ENCODE measurements around the gene RPL7A. TPM values are rescaled to one million over a fixed set of nuclear protein-coding genes. Genes with fewer than 3 reads are reported as not detected.
"Not testable (repeated sequence)": the region's sequence is repeated elsewhere in the genome, so short reads cannot be mapped to it uniquely, and the experiment has no call there.

Gene RPL7A
- 2,342 TPM for total RNA-seq

DNA sequence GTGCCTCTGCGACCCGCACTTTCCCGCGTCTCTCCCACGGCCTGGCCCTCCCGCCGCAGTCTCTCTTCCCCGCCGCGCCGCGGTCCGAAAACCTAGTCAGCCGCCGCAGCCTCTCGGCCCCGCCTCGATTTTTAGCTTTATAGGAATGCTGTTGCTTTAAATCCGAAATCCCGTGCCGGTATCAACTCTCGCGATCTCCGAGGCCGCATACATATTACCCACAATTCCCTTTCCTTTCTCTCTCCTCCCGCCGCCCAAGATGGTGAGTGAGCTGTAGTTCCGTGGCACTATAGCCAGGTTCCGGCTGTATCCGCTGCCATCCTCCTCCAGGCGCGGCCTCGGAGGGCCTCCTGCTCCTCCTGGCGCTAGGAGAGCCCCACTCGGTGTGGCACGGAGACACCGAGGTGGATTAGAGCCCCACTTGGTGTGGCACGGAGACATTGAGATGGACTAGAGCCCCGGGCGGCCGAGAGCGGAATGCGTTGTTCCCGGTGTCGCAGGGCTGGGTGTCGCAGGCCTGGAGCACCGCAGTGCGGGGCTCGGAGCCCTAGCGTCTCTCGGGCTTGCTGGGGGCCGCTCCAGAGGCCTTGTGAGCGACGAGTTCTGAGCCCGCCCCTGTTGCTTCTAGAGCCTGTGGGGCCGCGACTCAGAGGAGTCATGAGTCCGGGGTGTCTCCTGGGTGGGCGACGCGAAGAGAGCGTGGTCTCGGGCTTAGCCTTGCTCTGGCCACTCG is at the start of gene RPL7A, which contains the start of gene MED22:
Gene RPL7A (plus strand): TSS at position 234 of the 733 bp plus-strand sequence. CDS start 26 bp downstream, at position 260.
Gene MED22 (minus strand): TSS at position 147 of the 733 bp plus-strand sequence. CDS start 1,469 bp downstream, outside the sequence.
- H3K9ac ChIP-seq (ENCODE audit: low read depth in 1 of 3, low read length in 3 of 3) = peak within 1 kb of the TSS; percentile 99
- H3K9me3 ChIP-seq (ENCODE audit: control insufficient read depth in 3 of 3, low read length in 3 of 3) = no peaks in the 10 kb centered on the region
- H3K4me1 ChIP-seq (ENCODE audit: control insufficient read depth in 3 of 3, insufficient read depth in 3 of 3, low read length in 3 of 3) = peaks cover 22 to 39% (median 29%) of the 10 kb centered on the region in 3 donors
- peaks cover 63 to 70% (median 70%) of the 10 kb centered on the region in 3 donors for H3K36me3 ChIP-seq (ENCODE audit: control insufficient read depth in 3 of 3, insufficient read depth in 3 of 3, low read length in 3 of 3)
- no peaks in the 10 kb centered on the region for H3K27me3 ChIP-seq (ENCODE audit: control insufficient read depth in 3 of 3, insufficient read depth in 3 of 3, low read length in 3 of 3)
- peak within 1 kb of the TSS; percentile 93 for H3K27ac ChIP-seq (ENCODE audit: low read depth, low read length)
- H3K4me3 ChIP-seq (ENCODE audit: low read length in 3 of 3) = peak within 1 kb of the TSS; percentile 96 to 100 (median 100)

DNA sequence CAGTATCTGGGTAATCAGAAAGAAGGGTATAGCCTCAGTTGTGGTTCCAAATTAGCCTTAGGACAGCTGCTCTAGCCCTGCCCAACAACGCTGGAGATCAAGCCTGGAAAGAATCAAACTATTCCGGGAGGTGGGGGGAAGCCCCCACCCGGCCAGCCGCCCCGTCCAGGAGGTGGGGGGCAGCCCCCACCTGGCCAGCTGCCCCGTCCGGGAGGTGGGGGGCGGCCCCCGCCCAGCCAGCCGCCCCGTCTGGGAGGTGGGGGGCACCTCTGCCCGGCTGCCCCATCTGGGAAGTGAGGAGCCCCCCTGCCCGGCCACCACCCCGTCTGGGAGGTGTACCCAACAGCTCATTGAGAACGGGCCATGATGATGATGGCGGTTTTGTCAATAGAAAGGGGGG is 48.0 kb upstream of the RPL7A start:
- H3K9me3 ChIP-seq (ENCODE audit: control insufficient read depth in 3 of 3, low read length in 3 of 3); H3K4me1 ChIP-seq (ENCODE audit: control insufficient read depth in 3 of 3, insufficient read depth in 3 of 3, low read length in 3 of 3); H3K4me3 ChIP-seq (ENCODE audit: low read length in 3 of 3); H3K9ac ChIP-seq (ENCODE audit: low read depth in 1 of 3, low read length in 3 of 3); H3K27ac ChIP-seq (ENCODE audit: low read depth, low read length); H3K36me3 ChIP-seq (ENCODE audit: control insufficient read depth in 3 of 3, insufficient read depth in 3 of 3, low read length in 3 of 3): not testable (repeated sequence)
- peaks cover 10 to 33% (median 26%) of the 10 kb centered on the region in 3 donors for H3K27me3 ChIP-seq (ENCODE audit: control insufficient read depth in 3 of 3, insufficient read depth in 3 of 3, low read length in 3 of 3)

DNA sequence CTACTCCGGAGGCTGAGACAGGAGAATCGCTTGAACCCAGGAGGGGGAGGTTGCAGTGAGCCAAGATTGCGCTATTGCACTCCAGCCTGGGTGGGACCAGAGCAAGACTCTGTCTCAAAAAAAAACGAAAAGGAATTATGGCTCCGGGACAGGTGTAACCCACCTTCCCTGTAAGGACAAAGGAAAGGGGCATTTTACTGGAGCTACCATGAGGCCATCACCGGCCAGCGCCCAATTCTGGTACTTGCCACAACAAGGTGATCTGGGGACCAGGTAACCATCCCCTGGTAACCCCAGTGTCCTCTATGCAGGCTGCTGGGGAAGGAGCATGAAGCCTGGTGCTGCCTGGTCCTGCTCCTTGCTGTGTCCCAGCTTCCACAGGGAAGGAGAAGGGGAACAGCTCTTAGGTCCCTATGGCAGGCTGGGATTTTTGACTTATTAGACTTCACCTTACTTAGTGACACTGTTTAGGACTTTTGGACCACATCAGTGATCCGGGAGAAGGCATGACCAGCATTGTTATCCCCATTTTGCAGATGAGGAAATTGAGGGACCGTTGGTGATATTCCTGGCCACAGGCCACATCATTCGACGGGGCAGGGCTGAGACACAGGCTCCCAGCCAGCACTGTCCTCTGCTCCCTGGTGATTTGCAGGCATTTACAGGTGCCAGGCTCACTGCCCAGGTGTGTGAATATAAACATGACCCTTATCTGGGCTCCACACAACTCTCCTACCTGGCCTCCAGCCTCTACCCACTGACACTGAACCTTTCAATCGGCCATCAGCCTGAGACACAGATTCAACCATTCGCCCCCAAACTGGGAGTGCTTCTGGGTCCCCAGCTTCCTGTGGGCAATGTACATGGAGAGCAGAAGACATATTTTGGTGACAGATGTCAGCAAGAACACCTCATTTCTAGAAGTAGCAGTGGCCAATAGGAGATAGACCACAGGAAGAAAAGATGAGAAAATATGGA is 46.5 kb upstream of the RPL7A start:
- Histone ChIP-seq H3K27me3 (ENCODE audit: control insufficient read depth in 3 of 3, insufficient read depth in 3 of 3, low read length in 3 of 3) (peaks cover 10 to 39% (median 32%) of the 10 kb centered on the region in 3 donors), H3K9me3 (ENCODE audit: control insufficient read depth in 3 of 3, low read length in 3 of 3) (no peaks in the 10 kb centered on the region), H3K9ac (ENCODE audit: low read depth in 1 of 3, low read length in 3 of 3) (no peak overlapping the region), H3K36me3 (ENCODE audit: control insufficient read depth in 3 of 3, insufficient read depth in 3 of 3, low read length in 3 of 3) (no peaks in the 10 kb centered on the region), H3K4me3 (ENCODE audit: low read length in 3 of 3) (no peak overlapping the region), H3K4me1 (ENCODE audit: control insufficient read depth in 3 of 3, insufficient read depth in 3 of 3, low read length in 3 of 3) (no peaks in the 10 kb centered on the region), H3K27ac (ENCODE audit: low read depth, low read length) (no peak overlapping the region)

- Histone ChIP-seq H3K4me1 (ENCODE audit: control insufficient read depth in 3 of 3, insufficient read depth in 3 of 3, low read length in 3 of 3) (peaks cover 0 to 2% (median 0%) of the 10 kb centered on the region in 3 donors), H3K4me3 (ENCODE audit: low read length in 3 of 3) (no peak overlapping the region), H3K36me3 (ENCODE audit: control insufficient read depth in 3 of 3, insufficient read depth in 3 of 3, low read length in 3 of 3) (no peaks in the 10 kb centered on the region), H3K9ac (ENCODE audit: low read depth in 1 of 3, low read length in 3 of 3) (no peak overlapping the region), H3K9me3 (ENCODE audit: control insufficient read depth in 3 of 3, low read length in 3 of 3) (no peaks in the 10 kb centered on the region), H3K27me3 (ENCODE audit: control insufficient read depth in 3 of 3, insufficient read depth in 3 of 3, low read length in 3 of 3) (peaks cover 18 to 44% (median 41%) of the 10 kb centered on the region in 3 donors), H3K27ac (ENCODE audit: low read depth, low read length) (no peak overlapping the region)
Observed at GRCh38 chr9:133303266-133304157, 44.5 kb upstream of the RPL7A start.

DNA sequence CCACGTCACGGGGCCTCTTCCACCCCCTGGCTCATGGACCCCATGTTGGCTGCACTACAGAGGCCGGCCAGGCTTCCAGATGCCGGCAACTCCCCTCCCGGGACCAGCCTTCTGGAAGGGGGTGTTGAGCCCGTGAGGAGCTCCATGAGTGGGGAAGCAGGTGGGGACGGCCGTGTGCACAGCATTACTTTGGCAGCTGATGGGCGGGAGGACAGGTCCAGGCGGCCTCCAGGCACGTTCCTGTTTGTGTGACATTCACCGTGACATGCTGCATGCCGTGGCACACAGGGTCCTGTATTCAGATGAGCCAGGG is 43.9 kb upstream of the RPL7A start:
- Histone ChIP-seq H3K27me3 (ENCODE audit: control insufficient read depth in 3 of 3, insufficient read depth in 3 of 3, low read length in 3 of 3) (peaks cover 18 to 44% (median 41%) of the 10 kb centered on the region in 3 donors), H3K4me3 (ENCODE audit: low read length in 3 of 3) (no peak overlapping the region), H3K9me3 (ENCODE audit: control insufficient read depth in 3 of 3, low read length in 3 of 3) (no peaks in the 10 kb centered on the region), H3K27ac (ENCODE audit: low read depth, low read length) (no peak overlapping the region), H3K9ac (ENCODE audit: low read depth in 1 of 3, low read length in 3 of 3) (no peak overlapping the region), H3K36me3 (ENCODE audit: control insufficient read depth in 3 of 3, insufficient read depth in 3 of 3, low read length in 3 of 3) (no peaks in the 10 kb centered on the region), H3K4me1 (ENCODE audit: control insufficient read depth in 3 of 3, insufficient read depth in 3 of 3, low read length in 3 of 3) (peaks cover 0 to 2% (median 0%) of the 10 kb centered on the region in 3 donors)

GRCh38 chr9:133304477-133305377 is 43.3 kb upstream of the RPL7A start:
- H3K4me3 ChIP-seq (ENCODE audit: low read length in 3 of 3) = no peak overlapping the region
- no peak overlapping the region for H3K9ac ChIP-seq (ENCODE audit: low read depth in 1 of 3, low read length in 3 of 3)
- H3K27me3 ChIP-seq (ENCODE audit: control insufficient read depth in 3 of 3, insufficient read depth in 3 of 3, low read length in 3 of 3) = peaks cover 18 to 41% (median 41%) of the 10 kb centered on the region in 3 donors
- no peaks in the 10 kb centered on the region for H3K36me3 ChIP-seq (ENCODE audit: control insufficient read depth in 3 of 3, insufficient read depth in 3 of 3, low read length in 3 of 3)
- no peaks in the 10 kb centered on the region for H3K9me3 ChIP-seq (ENCODE audit: control insufficient read depth in 3 of 3, low read length in 3 of 3)
- H3K4me1 ChIP-seq (ENCODE audit: control insufficient read depth in 3 of 3, insufficient read depth in 3 of 3, low read length in 3 of 3) = peaks cover 0 to 2% (median 0%) of the 10 kb centered on the region in 3 donors
- H3K27ac ChIP-seq (ENCODE audit: low read depth, low read length) = no peak overlapping the region

DNA sequence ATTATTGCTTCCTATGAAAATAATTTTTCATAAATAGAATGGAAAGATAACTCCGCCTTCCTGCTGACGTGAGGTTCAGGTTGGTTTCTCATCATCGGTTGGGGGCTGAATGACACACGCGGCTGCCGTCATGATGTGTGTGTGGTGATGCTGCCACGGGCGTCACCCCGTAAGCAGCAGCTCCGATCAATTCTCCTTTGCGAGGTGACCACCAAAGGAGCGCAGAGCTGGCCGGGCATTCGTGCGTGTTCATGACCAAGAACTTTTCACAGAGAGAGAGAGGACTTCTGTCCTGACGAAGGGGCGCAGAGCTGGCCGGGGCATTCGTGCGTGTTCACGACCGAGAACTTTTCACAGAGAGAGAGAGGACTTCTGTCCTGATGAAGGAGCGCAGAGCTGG is 42.3 kb upstream of the RPL7A start:
- H3K9me3 ChIP-seq (ENCODE audit: control insufficient read depth in 3 of 3, low read length in 3 of 3) = no peaks in the 10 kb centered on the region
- no peak overlapping the region for H3K27ac ChIP-seq (ENCODE audit: low read depth, low read length)
- peaks cover 18 to 44% (median 41%) of the 10 kb centered on the region in 3 donors for H3K27me3 ChIP-seq (ENCODE audit: control insufficient read depth in 3 of 3, insufficient read depth in 3 of 3, low read length in 3 of 3)
- no peak overlapping the region for H3K4me3 ChIP-seq (ENCODE audit: low read length in 3 of 3)
- no peaks in the 10 kb centered on the region for H3K36me3 ChIP-seq (ENCODE audit: control insufficient read depth in 3 of 3, insufficient read depth in 3 of 3, low read length in 3 of 3)
- no peak overlapping the region for H3K9ac ChIP-seq (ENCODE audit: low read depth in 1 of 3, low read length in 3 of 3)
- peaks cover 0 to 2% (median 0%) of the 10 kb centered on the region in 3 donors for H3K4me1 ChIP-seq (ENCODE audit: control insufficient read depth in 3 of 3, insufficient read depth in 3 of 3, low read length in 3 of 3)

GRCh38 chr9:133306242-133307204 is 41.5 kb upstream of the RPL7A start:
- Histone ChIP-seq H3K9me3 (ENCODE audit: control insufficient read depth in 3 of 3, low read length in 3 of 3) (no peaks in the 10 kb centered on the region), H3K36me3 (ENCODE audit: control insufficient read depth in 3 of 3, insufficient read depth in 3 of 3, low read length in 3 of 3) (no peaks in the 10 kb centered on the region), H3K27me3 (ENCODE audit: control insufficient read depth in 3 of 3, insufficient read depth in 3 of 3, low read length in 3 of 3) (peaks cover 14 to 44% (median 37%) of the 10 kb centered on the region in 3 donors), H3K27ac (ENCODE audit: low read depth, low read length) (no peak overlapping the region), H3K4me1 (ENCODE audit: control insufficient read depth in 3 of 3, insufficient read depth in 3 of 3, low read length in 3 of 3) (peaks cover 0 to 2% (median 0%) of the 10 kb centered on the region in 3 donors), H3K9ac (ENCODE audit: low read depth in 1 of 3, low read length in 3 of 3) (no peak overlapping the region), H3K4me3 (ENCODE audit: low read length in 3 of 3) (no peak overlapping the region)

Data from skeletal muscle tissue (tissue), 4 donors.